PC-9 (cell line): ENCODE measurements around the gene PEX11G.

Experiments used
- CTCF ChIP-seq: fragments of 200-600 bp; sonication (generic); conservative IDR thresholded peaks from 2 replicates; pipeline ENCODE4 v1.6.1; 2017; ENCODE audit warnings: mixed run types, antibody characterized with exemption, mild to moderate bottlenecking, moderate library complexity
- EZH2 ChIP-seq: fragments of 200-600 bp; sonication (generic); IDR thresholded peaks from 2 replicates; pipeline ENCODE4 v1.8.0; 2017; ENCODE audit warnings: antibody characterized with exemption, low read depth

DNA sequence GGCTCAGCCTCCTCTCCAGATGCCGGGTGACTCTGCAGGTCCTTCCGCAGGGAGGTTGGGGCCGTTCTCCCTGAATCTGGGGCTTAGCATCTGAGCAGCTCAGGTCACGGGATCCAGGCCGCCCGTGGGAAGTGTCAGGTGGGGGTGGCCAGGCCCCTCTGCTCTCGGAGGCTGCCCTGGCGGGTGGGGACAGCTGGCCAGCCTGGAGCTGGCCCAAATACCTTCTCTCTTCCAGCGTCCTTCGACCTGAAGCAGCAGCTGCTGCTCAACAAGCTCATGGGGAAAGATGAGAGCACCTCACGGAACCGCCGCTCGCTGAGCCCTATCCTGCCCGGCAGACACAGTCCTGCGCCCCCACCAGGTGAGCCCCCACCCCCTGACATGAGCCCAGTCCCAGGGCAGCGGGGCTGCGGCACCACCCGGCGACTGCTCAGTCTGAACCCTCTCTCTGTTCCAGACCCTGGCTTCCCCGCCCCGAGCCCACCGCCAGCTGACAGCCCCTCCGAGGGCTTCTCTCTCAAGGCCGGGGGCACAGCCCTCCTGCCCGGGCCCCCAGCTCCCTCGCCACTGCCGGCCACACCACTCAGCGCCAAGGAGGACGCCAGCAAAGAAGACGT is 19.1 kb downstream of the PEX11G start:
- no peak for TF ChIP-seq EZH2
- no peak for TF ChIP-seq CTCF
